Liver (tissue), 9 donors: ENCODE results near the gene TNFAIP8. TPM values are rescaled to one million over a fixed set of nuclear protein-coding genes. Genes with fewer than 3 reads are reported as not detected.

Source experiments
- DNase-seq: peaks from one replicate; pipeline ENCODE4 v3.0.0-alpha.2; 2017; ENCODE audit warnings: low spot score
- H3K27ac ChIP-seq, 2 donors: one replicate each; pipeline ENCODE4 v1.7.0; 2013; ENCODE audit warnings: inconsistent platforms in 2 of 2, low read length in 2 of 2, control low read depth in 1 of 2, low read depth in 1 of 2, mild to moderate bottlenecking in 1 of 2
- H3K27me3 ChIP-seq, 4 donors: one replicate each; pipeline versions ENCODE4 v1.6.1 to v1.7.0; 2013; ENCODE audit warnings: low read length in 3 of 4, inconsistent platforms in 1 of 4, mild to moderate bottlenecking in 1 of 4, moderate library complexity in 1 of 4; ENCODE audit not compliant: control insufficient read depth in 4 of 4, insufficient read depth in 4 of 4
- H3K36me3 ChIP-seq, 4 donors: one replicate each; pipeline versions ENCODE4 v1.6.1 to v1.7.0; 2013; ENCODE audit warnings: low read length in 3 of 4, mild to moderate bottlenecking in 3 of 4, low read depth in 1 of 4, moderate library complexity in 1 of 4; ENCODE audit not compliant: control insufficient read depth in 4 of 4, insufficient read depth in 3 of 4
- H3K4me1 ChIP-seq, 4 donors: one replicate each; pipeline versions ENCODE4 v1.6.1 to v1.7.0; 2013; ENCODE audit warnings: low read length in 3 of 4, mild to moderate bottlenecking in 3 of 4, moderate library complexity in 1 of 4; ENCODE audit not compliant: control insufficient read depth in 4 of 4, insufficient read depth in 4 of 4
- H3K4me3 ChIP-seq, 3 donors: one replicate each; pipeline versions ENCODE4 v1.6.1 to v1.7.0; 2013; ENCODE audit warnings: low read length in 3 of 3, control low read depth in 1 of 3, low read depth in 1 of 3, mild to moderate bottlenecking in 1 of 3
- H3K9ac ChIP-seq, 2 donors: one replicate each; pipeline ENCODE4 v1.7.0; 2013; ENCODE audit warnings: low read length in 2 of 2, mild to moderate bottlenecking in 2 of 2, moderate library complexity in 2 of 2, control low read depth in 1 of 2, low read depth in 1 of 2
- H3K9me3 ChIP-seq, 4 donors: one replicate each; pipeline versions ENCODE4 v1.6.1 to v1.7.0; 2013; ENCODE audit warnings: low read length in 3 of 4; ENCODE audit not compliant: control insufficient read depth in 4 of 4
- ATF3 ChIP-seq: IDR thresholded peaks from 2 replicates; pipeline ENCODE4 v1.6.1; 2016; ENCODE audit warnings: antibody characterized with exemption
- FOXA2 ChIP-seq: IDR thresholded peaks from 2 replicates; pipeline ENCODE4 v1.6.1; 2016; ENCODE audit warnings: antibody characterized with exemption
- GABPA ChIP-seq, 2 donors: IDR thresholded peaks in 1 of 2; conservative IDR thresholded peaks in 1 of 2; 2 replicates each; pipeline ENCODE4 v1.6.1; 2016; ENCODE audit warnings: antibody characterized with exemption in 2 of 2, mild to moderate bottlenecking in 1 of 2, moderate library complexity in 1 of 2
- HNF4A ChIP-seq, 2 donors: conservative IDR thresholded peaks; 2 replicates each; pipeline ENCODE4 v1.6.1; 2016; ENCODE audit warnings: antibody characterized with exemption in 2 of 2, mild to moderate bottlenecking in 2 of 2
- HNF4G ChIP-seq: IDR thresholded peaks from 2 replicates; pipeline ENCODE4 v1.6.1; 2016; ENCODE audit warnings: antibody characterized with exemption
- JUND ChIP-seq, 2 donors: IDR thresholded peaks; 2 replicates each; pipeline ENCODE4 v1.6.1; 2016; ENCODE audit warnings: antibody characterized with exemption in 2 of 2
- NR2F2 ChIP-seq: IDR thresholded peaks from 2 replicates; pipeline ENCODE4 v1.6.1; 2016; ENCODE audit warnings: antibody characterized with exemption
- RAD21 ChIP-seq, 2 donors: IDR thresholded peaks; 2 replicates each; pipeline ENCODE4 v1.6.1; 2016; ENCODE audit warnings: antibody characterized with exemption in 2 of 2, mild to moderate bottlenecking in 2 of 2
- REST ChIP-seq: IDR thresholded peaks from 2 replicates; pipeline ENCODE4 v1.6.1; 2016; ENCODE audit warnings: antibody characterized with exemption, mild to moderate bottlenecking
- RXRA ChIP-seq, 2 donors: IDR thresholded peaks; 2 replicates each; pipeline ENCODE4 v1.6.1; 2017 to 2018; ENCODE audit warnings: antibody characterized with exemption in 2 of 2, mild to moderate bottlenecking in 1 of 2
- SP1 ChIP-seq: IDR thresholded peaks from 2 replicates; pipeline ENCODE4 v1.6.1; 2018; ENCODE audit warnings: antibody characterized with exemption, mild to moderate bottlenecking
- TAF1 ChIP-seq: conservative IDR thresholded peaks from 2 replicates; pipeline ENCODE4 v1.6.1; 2016; ENCODE audit warnings: antibody characterized with exemption, mild to moderate bottlenecking
- YY1 ChIP-seq: IDR thresholded peaks from 2 replicates; pipeline ENCODE4 v1.6.1; 2016; ENCODE audit warnings: antibody characterized with exemption, mild to moderate bottlenecking
- WGBS: extraction: QIAGEN DNeasy Blood & Tissue Kit; methylation state at CpG from one replicate; pipeline ENCODE4 v1.1.7; 2013; 5-methylcytosine and 5-hydroxymethylcytosine counted together
- polyA plus RNA-seq, 2 donors: library from polyadenylated mRNA; stranded (reverse) in 1 of 2; unstranded in 1 of 2; fragments of 200-250 nt in 1 of 2; fragments of >200 nt in 1 of 2; fragmentation: Nextera tagmentation in 1 of 2; extraction: Ambion mirVana in 1 of 2; gene quantifications; one replicate each; pipeline versions ENCODE4 v1.2.1 to v1.2.3, GENCODE V29; 2013 to 2015
- total RNA-seq, 2 donors: library from RNA; depleted of rRNA; stranded (reverse); fragments of >200 nt; gene quantifications; one replicate each; pipeline ENCODE4 v1.2.3, GENCODE V29; 2014
- TF ChIP-seq, protein P1 (sequence below): IDR thresholded peaks from 2 replicates; pipeline ENCODE4 v1.6.1; 2016; ENCODE audit warnings: antibody characterized with exemption
- TF ChIP-seq, protein P2 (sequence below): fragments of 150-350 bp; IDR thresholded peaks from 2 replicates; pipeline ENCODE4 v1.5.1; 2017; ENCODE audit warnings: improper control_type of control experiment, low read depth, low read length; ENCODE audit not compliant: missing input control
- donor health status: healthy.
- donor health status: healthy.
- donor health status: healthy.
- donor health status: healthy.
- donor health status: healthy.

Gene TNFAIP8
- total and polyA plus RNA-seq, 4 donors = 2.6 to 28.6 (median 4.4) TPM

GRCh38 chr5:119383008-119383407 lies 27.2 kb downstream of the TNFAIP8 start:
- WGBS = 92% methylated on average over 1 of the region's 1 CpG
- Histone ChIP-seq H3K27me3 (no peaks in the 10 kb centered on the region), H3K9me3 (no peaks in the 10 kb centered on the region), H3K4me1 (peaks cover 1 to 5% (median 3%) of the 10 kb centered on the region in 4 donors), H3K4me3 (no peak overlapping the region), H3K36me3 (no peaks in the 10 kb centered on the region), H3K27ac (no peak overlapping the region), H3K9ac (no peak overlapping the region)
- no peak for TF ChIP-seq YY1
- TF ChIP-seq REST = no peak
- TF ChIP-seq TAF1 = no peak
- no peak for TF ChIP-seq ATF3
- no peak for TF ChIP-seq GABPA (IDR thresholded peaks at IDR 0.05 in 1 of 2, conservative IDR thresholded peaks at IDR 0.05 in 1 of 2)
- no peak for TF ChIP-seq HNF4G
- no peak for TF ChIP-seq NR2F2
- TF ChIP-seq, protein P1, sequence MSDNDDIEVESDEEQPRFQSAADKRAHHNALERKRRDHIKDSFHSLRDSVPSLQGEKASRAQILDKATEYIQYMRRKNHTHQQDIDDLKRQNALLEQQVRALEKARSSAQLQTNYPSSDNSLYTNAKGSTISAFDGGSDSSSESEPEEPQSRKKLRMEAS = no peak
- no peak for TF ChIP-seq RAD21 (IDR thresholded peaks at IDR 0.05)
- no peak for TF ChIP-seq HNF4A (conservative IDR thresholded peaks at IDR 0.05)
- TF ChIP-seq JUND (IDR thresholded peaks at IDR 0.05) = no peak
- DNase-seq = no peak

GRCh38 chr5:119385136-119385535 lies 29.3 kb downstream of the TNFAIP8 start:
- TF ChIP-seq FOXA2 = no peak
- no peak for TF ChIP-seq NR2F2
- no peak for TF ChIP-seq JUND (IDR thresholded peaks at IDR 0.05)
- TF ChIP-seq HNF4G = no peak
- no peak for TF ChIP-seq HNF4A (conservative IDR thresholded peaks at IDR 0.05)
- TF ChIP-seq, protein P1 = no peak
- TF ChIP-seq YY1 = no peak
- no peak for TF ChIP-seq TAF1
- TF ChIP-seq, protein P2, sequence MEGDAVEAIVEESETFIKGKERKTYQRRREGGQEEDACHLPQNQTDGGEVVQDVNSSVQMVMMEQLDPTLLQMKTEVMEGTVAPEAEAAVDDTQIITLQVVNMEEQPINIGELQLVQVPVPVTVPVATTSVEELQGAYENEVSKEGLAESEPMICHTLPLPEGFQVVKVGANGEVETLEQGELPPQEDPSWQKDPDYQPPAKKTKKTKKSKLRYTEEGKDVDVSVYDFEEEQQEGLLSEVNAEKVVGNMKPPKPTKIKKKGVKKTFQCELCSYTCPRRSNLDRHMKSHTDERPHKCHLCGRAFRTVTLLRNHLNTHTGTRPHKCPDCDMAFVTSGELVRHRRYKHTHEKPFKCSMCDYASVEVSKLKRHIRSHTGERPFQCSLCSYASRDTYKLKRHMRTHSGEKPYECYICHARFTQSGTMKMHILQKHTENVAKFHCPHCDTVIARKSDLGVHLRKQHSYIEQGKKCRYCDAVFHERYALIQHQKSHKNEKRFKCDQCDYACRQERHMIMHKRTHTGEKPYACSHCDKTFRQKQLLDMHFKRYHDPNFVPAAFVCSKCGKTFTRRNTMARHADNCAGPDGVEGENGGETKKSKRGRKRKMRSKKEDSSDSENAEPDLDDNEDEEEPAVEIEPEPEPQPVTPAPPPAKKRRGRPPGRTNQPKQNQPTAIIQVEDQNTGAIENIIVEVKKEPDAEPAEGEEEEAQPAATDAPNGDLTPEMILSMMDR = no peak
- TF ChIP-seq SP1 = no peak
- no peak for TF ChIP-seq ATF3
- TF ChIP-seq RXRA (IDR thresholded peaks at IDR 0.05) = no peak
- no peak overlapping the region for H3K4me3 ChIP-seq

More at GRCh38 chr5:119385136-119385535, 29.3 kb downstream of the TNFAIP8 start:
- DNase-seq = no peak
- 86% methylated on average over 3 of the region's 3 CpGs for WGBS
- peaks cover 4 to 10% (median 7%) of the 10 kb centered on the region in 4 donors for H3K4me1 ChIP-seq
- no peaks in the 10 kb centered on the region for H3K36me3 ChIP-seq
- no peaks in the 10 kb centered on the region for H3K9me3 ChIP-seq
- no peak overlapping the region for H3K27ac ChIP-seq
- no peak overlapping the region for H3K9ac ChIP-seq
- no peaks in the 10 kb centered on the region for H3K27me3 ChIP-seq
